GM19452 (cell line): ENCODE results near the gene JCAD.

Source experiments
- ATAC-seq: cut with Tn5 transposase; IDR thresholded peaks from one replicate; pipeline ENCODE4 v1.9.1; 2021; ENCODE audit not compliant: unreplicated experiment

The JCAD gene

DNA sequence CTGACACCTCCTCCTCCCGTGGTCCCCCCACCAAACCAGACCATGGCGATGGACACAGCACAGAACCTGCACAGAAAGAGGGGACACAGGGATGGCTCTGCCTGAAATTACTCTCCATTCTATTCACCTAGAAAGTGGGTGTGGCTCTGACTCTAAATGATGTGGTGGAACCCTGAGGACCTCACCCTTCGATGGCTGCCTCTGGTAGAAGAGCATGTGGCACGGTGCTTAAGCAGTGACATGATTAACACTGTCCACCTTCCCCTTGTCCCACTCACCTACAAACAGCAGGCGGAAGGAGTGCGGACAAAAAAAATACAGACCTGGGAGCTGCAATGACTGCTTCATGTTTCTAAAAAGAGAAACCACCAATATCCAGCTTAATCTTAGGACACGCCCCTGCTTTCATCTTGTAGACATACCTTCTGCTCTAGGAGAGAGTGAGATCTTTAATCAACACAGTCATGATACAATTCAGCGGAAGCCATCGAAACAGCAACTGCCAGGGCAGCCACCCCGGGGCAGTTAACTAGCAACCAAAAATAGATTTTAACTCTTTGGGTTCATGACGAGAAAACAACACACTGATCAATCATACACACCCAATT, 11.4 kb downstream of the JCAD start:
- no peak for ATAC-seq

DNA sequence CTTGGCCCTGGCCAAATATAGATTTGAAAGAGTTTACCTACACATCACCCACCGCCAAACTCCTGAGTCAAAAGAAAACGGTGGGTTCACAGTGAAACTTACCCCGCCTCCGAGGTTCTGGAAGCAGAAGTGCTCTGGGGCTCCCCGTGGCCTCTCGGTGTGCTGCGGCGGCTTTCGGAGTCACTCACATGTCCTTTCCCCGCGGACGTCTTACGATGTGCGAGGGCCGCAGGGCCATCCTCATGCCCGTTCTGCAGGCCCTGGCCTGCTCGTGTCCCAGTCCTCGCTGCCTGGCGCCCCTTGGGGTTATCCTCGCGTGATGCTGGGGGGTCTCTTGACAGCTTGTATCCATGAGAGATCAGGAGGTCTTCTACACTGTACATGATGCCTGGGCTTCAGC, 12.0 kb downstream of the JCAD start:
- ATAC-seq = no peak

DNA sequence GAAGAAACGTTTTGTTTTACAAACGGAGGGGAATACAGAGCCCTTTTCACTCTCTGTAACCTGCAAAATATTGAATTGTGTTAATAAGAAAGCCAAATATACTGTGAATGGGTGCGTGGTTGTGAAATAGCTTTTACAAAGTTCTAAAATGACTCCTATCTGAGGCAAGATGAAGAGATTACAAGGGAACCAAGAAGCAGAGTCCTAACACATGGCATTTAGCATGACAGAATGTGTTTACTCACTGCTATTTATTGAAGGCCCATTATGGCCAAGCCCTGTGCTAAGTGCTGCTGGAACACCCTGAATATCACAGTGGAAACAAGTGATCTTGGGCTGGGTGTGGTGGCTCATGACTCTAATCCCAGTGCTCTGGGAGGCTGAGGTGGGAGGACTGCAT, 12.9 kb downstream of the JCAD start:
- no peak for ATAC-seq

DNA sequence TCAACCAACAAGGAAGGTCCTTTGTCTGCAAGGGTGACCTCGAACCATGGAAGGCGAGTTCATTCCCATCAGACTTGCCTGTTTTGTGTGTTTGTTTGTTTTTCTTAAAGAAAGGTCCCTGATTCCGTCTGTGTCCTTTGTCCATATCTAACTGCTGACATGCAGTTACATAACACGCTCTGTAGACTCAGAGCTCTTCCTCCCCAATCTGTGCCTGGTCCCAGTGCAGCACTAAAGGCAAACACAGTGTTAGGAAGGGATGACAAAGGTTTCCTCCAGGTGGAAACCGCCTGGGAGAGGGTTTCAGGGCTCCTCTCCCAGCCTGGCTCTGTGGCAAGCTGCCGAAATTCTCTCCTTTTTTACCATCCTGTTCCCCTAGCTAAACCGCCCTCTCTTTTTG, 13.4 kb downstream of the JCAD start:
- no peak for ATAC-seq

DNA sequence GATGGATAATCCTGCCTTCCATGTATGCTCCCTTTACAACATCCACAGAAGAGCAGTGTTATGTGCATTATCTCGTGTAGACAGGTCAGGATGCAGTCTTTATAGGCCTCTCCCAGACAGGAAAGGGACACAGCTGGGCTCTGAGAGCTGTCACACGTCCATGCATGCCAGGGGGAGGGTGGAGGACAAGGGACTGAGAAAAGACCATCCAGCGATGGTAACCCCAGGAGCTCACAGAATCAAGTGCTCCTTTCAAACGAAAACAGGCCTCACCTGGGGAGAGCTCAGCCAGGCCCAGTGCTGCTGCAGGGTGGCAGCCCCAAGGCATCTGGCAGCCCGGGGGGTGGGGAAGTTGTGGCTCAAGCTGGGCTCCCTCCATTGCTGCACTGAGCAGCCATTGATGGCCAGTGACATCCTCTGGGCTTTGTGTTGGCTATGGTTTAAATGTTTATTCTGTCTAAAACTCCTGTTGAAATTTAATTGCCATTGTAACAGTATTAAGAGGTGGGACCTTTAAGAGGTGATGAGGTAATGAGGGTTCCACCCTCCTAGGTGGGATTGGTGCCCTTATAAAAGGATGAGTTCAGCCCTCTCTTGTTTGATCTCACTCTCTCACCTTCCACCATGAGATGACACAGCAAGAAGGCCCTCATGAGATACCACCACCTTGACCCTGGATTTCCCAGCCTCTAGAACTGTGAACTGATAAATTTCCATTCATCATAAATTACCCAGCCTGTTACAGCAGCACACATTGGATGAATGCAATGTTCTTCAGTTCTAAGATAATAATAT, 15.7 kb downstream of the JCAD start:
- no peak for ATAC-seq

DNA sequence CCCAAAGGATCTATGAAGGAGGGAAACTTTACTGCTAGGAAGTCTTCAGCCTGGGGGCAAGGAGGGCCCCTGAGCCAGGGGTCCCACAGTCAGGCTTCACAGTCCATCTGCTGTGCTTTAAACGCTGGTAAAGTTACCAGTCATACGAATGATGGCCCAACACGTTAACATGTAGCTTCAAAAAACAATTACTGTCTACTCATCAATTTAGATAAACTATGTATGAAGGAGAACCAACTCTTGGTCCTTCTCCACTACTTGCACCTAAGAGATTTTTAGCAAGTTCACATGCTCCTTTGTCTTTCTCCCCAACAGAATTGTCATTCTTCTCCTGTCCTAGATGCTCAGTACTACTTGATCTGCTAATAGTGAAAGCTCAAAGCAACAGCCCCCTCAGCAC, 16.6 kb downstream of the JCAD start:
- no peak for ATAC-seq

DNA sequence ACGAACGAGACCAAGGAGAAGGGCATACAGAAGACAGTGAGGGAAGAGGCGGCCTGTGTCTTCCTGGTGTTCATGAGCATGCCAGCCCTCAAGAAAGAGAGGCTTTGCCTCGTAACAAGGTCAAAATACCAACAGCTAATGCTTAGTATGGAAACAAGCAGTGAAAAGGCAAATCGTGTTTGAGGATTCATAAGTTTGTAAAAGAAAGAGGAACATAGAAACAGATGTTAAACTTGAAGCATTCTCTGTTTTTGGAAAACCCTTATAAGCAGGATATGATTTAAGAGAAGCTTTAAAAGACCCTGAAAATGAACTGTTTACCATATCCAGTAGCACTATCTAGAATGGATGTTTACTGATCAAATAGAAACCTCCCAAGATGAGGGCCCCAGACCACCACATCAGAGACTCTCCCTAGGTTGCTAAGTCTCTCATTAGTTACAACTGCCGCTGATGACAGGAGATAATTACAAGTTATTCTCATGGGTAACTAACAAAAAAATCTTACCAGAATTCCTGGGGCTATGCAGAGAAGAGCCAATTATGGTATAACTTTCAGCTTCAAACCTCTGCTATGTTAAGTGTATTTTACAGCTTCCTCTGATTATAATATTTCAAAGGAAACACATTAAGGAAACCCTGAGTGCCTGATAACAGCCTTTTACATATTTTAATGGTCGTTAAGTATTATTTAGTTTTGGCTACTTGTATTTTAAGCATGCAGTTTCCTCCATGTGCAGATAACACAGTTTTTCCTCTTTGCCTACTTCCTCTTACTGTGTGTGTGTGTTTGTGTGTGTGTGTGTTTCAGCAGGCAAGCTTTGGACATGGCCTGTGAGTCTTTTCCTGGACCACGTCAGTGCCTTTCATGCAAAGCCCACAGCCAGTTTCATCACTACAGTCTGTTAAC, 17.9 kb downstream of the JCAD start:
- ATAC-seq = no peak

DNA sequence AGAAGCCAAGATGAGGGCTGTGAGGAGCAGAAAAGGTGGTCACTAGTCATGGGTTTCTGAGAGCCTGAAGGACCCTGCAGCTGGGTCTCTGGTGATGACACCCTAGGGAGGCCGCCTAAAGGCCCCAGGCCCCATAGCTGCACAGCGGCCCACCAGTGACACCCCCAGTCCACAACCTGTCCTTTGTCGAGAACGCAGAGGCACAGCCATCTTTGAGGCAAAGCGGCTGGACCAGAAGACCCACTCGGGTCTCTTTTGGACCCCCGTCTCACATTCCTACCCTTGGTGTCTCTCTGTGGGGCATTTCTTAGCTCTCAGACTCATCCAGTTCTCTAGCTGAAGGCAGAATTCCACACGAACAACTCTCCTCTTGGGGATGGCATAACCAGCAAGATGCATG, 18.8 kb downstream of the JCAD start:
- no peak for ATAC-seq

DNA sequence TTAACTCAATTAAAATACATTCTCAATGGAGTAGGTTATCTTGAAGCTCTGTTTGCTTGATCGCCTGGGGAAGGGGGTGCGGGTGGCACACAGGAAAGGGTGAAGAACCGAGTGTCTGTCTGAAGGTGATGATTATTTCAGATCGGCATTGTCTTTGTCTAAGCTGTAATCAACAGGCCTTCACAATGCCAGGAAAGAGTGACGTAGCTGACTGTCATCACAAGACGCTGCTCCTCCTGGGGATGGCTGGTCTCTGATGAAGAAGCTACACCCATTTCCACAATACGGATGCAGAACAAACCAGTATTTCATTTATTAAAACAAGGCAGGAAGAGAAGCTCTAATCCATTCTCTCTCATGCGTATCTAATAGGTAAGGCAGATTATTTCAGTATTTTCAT, 19.4 kb downstream of the JCAD start:
- no peak for ATAC-seq

DNA sequence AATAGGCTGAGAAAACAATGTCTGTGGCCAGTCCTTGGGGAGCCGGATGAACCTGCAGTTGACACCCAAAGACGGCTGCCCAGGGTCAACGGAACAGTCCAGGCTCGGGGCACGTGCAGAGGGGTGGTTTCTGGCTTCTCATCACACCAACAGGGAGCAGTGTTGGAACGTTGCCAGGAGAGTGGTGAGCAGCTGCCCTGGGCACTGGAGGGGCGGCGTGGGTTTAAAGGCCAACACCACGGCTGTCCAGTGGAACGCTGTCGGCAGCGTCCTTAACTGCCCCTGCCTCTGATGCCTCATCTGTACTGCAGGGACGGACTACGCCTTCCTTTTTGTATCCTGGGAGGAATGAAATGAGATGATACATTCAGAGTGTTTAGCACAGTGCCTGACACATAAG, 19.8 kb downstream of the JCAD start:
- ATAC-seq = no peak

DNA sequence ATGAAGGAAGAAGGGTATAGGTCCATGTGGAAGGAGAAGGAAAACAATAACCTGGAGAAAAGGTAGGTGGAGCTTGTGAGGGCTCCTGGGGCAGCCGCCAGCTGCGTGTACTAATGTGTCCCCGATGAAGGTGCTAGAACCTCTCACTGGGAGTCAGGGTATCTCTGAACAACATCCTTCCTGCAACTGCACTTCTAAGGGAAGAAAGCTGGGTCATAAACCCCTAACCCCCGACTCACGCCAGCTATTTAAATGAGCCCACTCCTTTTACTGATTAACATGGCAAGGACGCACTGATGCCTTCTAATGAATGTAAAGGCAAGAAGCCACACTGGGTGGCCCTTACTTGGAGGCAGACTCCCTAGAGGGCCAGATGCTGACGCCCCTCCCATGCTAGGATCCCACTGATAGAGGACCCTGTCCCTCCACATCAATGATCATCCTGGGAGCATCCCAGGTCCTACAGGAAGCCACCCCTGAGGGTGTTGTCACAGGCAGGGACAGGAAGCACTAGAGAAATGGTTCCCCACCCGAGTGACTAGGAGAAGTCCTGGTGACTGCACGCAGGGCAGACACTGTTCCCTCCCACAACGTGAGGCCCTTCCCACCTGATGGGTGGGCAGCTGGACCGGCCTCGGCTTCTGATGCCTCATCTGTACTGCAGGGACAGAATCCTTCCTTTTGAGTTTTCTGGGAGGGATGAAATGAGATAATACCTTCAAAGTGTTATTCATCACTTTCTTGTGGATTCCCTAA, 20.4 kb downstream of the JCAD start:
- ATAC-seq = no peak

DNA sequence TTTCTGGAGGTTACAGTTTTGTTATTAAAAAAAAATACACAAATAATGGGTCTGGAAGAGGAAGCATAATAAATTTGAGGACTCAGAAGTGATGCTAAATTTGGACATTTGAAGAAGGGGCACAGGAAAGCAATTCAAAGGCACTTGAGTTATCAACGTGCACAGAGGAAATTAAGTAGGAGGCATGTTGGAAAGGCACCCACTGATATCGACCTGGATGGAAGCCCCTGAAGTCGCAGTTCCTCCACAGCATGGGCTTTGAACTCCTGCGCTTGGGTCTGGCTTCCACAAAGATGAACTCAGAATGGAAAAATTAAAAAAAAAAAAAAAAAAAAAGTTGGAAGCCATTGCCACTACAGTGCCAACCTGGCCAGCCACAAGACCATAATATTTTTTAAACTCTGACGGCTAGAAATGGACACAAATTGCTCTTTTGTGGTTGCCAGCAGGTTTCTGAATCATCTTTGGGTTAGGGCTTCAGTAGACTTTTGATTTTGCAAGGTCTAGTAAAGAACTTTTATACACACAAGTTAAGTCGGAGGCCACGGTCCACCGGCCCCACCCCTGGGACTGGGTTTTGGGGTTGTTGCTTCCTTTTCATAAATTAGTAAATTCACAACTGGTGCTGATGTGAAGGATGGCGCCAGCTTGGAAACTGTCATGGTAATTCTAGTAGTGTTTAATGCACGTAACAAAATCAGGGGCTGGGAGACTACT, 21.6 kb downstream of the JCAD start:
- no peak for ATAC-seq

DNA sequence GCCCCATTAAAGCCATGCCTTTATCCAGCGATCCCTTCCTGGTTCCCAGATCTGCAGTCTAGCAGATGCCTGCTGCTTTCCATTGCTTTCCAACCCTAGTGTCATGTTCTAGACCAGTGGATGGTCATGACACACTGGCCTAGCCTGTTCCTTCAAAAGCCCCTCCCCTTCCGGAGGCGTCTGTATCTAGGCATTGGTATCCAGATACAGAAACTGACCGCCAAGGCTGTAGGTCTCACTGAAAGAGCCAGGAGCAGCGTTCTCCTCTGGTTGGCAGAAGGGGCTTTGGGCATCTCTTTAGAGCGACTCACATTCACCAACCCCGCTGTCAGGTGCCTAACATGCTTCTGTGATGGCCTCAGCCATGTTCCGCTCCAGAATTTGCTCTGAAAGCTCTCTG, 22.6 kb downstream of the JCAD start:
- no peak for ATAC-seq

DNA sequence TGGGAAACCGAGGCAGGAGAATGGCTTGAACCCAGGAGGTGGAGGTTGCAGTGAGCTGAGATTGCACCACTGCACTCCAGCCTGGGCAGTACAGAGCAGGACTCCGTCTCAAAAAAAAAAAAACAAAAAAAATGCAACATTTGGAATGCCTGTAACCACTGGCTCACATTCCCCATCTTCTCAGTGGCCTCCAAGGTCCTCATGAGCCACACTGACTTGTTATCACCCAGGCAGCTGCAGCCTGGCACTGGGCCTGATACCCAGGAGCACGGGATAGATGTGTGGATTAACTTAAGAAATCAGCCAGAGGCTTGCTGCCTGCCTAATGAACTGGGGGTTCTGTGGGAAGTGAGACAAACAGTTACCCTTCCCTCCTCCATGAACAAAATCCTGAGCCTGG, 23.0 kb downstream of the JCAD start:
- no peak for ATAC-seq

DNA sequence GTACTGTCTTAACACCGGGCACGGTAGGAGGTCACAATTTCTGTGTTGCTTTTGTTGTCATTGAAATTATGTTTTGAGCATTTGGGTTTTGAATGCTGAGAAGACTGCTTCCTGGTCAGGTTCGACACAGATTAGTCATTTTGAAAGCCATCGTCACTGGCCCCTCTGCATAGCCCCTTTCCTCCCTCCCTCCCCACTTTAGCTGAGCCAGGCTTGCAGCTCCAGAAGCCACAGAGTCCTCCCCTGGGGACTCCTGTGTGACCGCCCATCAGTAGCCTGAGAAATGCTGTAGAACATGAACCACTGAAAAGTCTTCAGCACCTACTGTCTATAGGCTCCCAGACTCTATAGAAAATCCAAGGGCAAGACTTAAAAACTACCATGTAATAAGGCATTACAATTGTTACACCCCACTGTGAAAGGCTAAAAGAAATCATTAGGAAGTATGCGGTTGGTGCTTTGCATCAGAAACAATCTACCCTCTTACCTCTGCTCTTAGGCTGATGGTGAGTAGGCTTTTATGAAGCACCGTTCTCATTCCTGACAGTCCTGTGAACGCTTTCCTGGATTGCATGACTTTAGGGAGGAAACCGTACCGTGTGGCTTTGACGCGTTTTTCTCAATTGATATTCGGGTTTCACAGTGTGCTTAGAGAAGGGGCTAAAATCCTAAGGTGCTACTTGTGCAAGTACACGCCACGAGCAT, 24.8 kb downstream of the JCAD start:
- ATAC-seq = no peak

DNA sequence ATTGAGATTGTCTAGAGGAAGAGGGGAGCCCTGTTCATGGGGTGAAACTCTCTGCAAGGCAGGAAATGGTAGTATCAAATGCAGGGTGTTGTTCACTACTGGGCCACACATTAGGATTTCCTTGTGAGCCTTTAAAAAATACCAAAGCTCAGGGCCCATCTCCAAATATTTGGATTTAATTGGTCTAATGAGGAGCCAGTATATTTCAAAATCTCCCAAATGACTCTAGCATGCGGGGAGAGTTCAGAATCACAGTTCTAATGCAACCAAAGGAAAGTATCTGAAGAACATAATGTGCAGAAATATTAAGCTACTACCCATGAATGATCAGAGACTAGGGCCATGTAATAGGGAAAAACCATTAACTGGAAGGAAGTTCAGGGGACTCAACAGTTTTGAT, 27.3 kb downstream of the JCAD start:
- ATAC-seq = no peak

DNA sequence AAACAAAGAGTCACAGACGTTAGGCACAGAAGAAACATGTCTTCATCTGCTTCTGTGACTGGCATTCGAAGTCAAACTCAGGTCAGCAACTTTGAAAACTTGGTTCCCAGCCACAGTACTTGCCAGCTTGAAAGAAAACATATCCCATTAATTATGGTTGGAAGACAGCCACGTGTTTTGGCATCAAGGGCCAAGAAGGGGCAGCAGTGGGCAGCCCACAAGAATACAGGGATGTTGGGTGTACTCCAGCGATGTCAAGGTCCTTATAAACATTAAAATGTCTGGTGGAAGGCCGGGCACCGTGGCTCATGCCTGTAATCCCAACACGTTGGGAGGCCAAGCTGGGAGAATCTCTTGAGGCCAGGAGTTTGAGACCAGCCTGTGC, 29.5 kb downstream of the JCAD start:
- ATAC-seq = no peak

DNA sequence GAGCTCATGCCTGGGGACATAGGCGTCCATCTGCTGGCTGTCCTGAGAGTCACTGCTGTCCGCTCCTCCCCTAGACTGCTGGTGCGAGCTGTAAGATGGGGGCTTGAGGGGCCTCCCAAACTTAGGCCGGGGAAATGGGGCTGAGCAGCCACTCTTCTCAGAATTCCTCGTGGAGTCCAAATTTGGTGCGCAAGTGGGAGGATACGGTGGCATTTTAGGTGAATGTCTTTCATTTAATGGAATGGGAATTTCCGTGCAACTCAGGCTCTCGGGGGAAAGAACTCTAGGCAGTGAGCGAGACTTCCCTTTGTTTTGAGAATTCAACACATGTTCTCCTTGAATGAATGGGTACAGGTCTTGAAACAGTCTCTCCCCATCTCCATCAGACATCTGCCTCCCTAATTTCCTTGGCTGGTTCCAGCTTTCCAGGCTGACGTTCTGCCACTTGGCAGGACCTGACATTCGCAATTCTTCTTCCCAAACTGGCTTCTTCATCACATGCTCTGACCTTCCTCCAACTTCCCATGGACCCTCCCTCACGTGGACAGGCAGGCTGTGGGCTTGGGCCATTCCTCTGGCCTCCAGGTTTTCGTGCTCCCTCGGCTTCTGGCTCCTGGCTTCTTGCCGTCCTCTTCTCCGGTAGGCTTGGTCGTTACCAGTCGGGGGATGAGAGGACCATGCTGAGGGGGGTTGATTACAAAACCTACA, 30.1 kb downstream of the JCAD start:
- no peak for ATAC-seq

DNA sequence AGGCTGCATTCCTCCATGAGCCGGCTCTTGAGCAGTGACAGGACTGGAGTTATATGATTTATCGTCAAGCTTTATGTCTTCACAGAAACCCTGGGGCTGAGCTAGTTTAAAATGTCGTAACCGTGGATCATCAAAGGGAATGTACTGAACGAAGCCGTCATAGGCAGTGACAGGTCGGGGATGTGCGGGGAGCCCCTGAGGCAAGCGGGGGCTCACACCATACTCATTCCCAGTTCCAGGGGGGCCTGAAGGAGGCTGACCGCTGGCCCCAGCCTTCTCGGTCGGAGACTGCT, 30.7 kb downstream of the JCAD start:
- no peak for ATAC-seq
